MM.1S (cell line): ENCODE results near the gene RNF208.
A peak's percentile ranks its signal among the peaks of the same experiment; 100 is the strongest.

ENCODE experiments used
- DNase-seq: peaks from one replicate; pipeline ENCODE4 v3.0.0-alpha.2; 2015
- H2AFZ ChIP-seq: fragments of 300-600 bp; sonication (generic); 2 replicates; pipeline ENCODE4 v1.6.0; 2016; ENCODE audit warnings: antibody characterized with exemption, low read length
- H3F3A ChIP-seq: fragments of 300-600 bp; sonication (generic); 2 replicates; pipeline ENCODE4 v1.6.1; 2016; ENCODE audit warnings: mild to moderate bottlenecking, antibody characterized with exemption, low read length, moderate library complexity, mixed read lengths; ENCODE audit not compliant: insufficient read depth
- H3K27ac ChIP-seq: fragments of 300-600 bp; sonication (generic); 2 replicates; pipeline ENCODE4 v1.5.1; 2016; ENCODE audit warnings: mild to moderate bottlenecking, low read length
- H3K27me3 ChIP-seq: fragments of 300-600 bp; sonication (generic); replicated peaks from 2 replicates; pipeline ENCODE4 v1.6.0; 2016; ENCODE audit warnings: low read length; ENCODE audit not compliant: insufficient read depth
- H3K36me3 ChIP-seq: fragments of 300-600 bp; sonication (generic); replicated peaks from 2 replicates; pipeline ENCODE4 v1.6.1; 2016; ENCODE audit warnings: mild to moderate bottlenecking, low read length, mixed read lengths; ENCODE audit not compliant: insufficient read depth
- H3K4me1 ChIP-seq: fragments of 300-600 bp; sonication (generic); 2 replicates; pipeline ENCODE4 v1.6.1; 2016; ENCODE audit warnings: low read length, mixed read lengths
- H3K4me2 ChIP-seq: fragments of 300-600 bp; sonication (generic); 2 replicates; pipeline ENCODE4 v1.6.0; 2016; ENCODE audit warnings: low read depth, low read length
- H3K4me3 ChIP-seq: fragments of 300-600 bp; sonication (generic); 2 replicates; pipeline ENCODE4 v1.5.1; 2016; ENCODE audit warnings: low read length, mixed read lengths
- H3K79me2 ChIP-seq: fragments of 300-600 bp; sonication (generic); 2 replicates; pipeline ENCODE4 v1.6.1; 2016; ENCODE audit warnings: mixed run types, low read length, mixed read lengths
- H3K9ac ChIP-seq: fragments of 300-600 bp; sonication (generic); 2 replicates; pipeline ENCODE4 v1.6.1; 2016; ENCODE audit warnings: low read length, mixed read lengths
- H3K9me2 ChIP-seq: fragments of 300-600 bp; sonication (generic); replicated peaks from 2 replicates; pipeline ENCODE4 v1.6.1; 2016; ENCODE audit warnings: mild to moderate bottlenecking, low read length, mixed read lengths; ENCODE audit not compliant: insufficient read depth
- H3K9me3 ChIP-seq: fragments of 300-600 bp; sonication (generic); replicated peaks from 2 replicates; pipeline ENCODE4 v1.6.1; 2016; ENCODE audit warnings: mild to moderate bottlenecking, low read length, mixed read lengths; ENCODE audit not compliant: insufficient read depth
- H4K20me1 ChIP-seq: fragments of 300-600 bp; sonication (generic); 2 replicates; pipeline ENCODE4 v1.6.1; 2016; ENCODE audit warnings: mild to moderate bottlenecking, low read length, moderate library complexity, mixed read lengths; ENCODE audit not compliant: insufficient read depth
- EZH2 ChIP-seq: fragments of 300-600 bp; sonication (generic); optimal IDR thresholded peaks from 2 replicates; pipeline ENCODE3; 2017; ENCODE audit warnings: low read depth, mild to moderate bottlenecking, antibody characterized with exemption, low read length, mixed read lengths
- EZH2phosphoT487 ChIP-seq: fragments of 300-600 bp; sonication (generic); IDR thresholded peaks from 2 replicates; pipeline ENCODE4 v1.6.1; 2018; ENCODE audit warnings: antibody characterized with exemption, low read length
- TF ChIP-seq, protein P1 (sequence below): fragments of 300-600 bp; sonication (generic); IDR thresholded peaks from 2 replicates; pipeline ENCODE4 v1.5.1; 2016; ENCODE audit warnings: antibody characterized with exemption, low read length, mixed read lengths

Gene RNF208

DNA sequence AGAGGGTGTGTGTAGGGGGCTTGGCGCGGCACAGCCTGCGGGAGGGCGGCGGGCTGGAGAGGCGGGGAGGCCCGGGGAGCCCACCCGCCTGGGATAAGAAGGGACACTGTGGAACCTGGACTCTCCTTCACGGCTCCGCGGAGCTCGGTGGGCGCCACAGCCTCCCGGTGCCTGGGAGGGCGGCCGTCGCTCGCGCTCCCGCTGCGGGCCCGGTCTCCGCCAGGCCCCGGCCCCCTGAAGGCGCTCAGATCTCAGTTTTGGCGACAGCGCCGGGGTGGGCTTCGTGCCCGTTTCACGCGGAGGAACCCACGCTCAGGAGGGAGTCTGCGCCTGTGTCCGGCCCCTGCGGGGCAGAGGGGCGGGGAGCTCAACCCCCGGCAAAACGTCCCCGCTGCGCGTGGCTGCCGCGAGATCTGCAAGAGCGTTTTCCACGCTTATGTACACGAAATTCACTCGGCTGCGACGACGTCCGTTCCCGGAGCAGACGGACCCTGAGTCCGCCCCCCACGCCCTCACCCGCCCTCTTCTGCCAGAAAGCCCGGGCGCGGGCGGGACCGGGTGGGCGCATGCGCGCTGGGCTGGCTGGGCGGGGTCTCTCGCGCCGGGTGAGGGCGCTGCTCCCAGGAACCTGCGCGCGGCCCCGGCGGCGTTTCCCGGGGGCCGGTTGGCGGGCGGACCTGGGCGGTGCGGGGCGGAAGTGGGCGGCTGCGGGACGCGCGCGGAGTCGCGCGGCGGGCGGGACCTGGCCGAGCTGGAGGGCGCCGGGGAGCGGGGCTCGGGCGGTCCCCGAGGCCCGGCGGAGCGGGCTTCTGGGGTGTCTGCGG is 32.8 kb upstream of the RNF208 start, which contains the start of gene NELFB:
TSS of gene NELFB (plus strand) at position 704 of the 824 bp plus-strand sequence.
- no peaks in the 10 kb centered on the region for H3K9me2 ChIP-seq
- peaks cover 8% of the 10 kb centered on the region for H3F3A ChIP-seq
- H3K4me3 ChIP-seq: peak within 1 kb of the TSS; percentile 94
- no peaks in the 10 kb centered on the region for H3K27me3 ChIP-seq
- peak; percentile 89 for DNase-seq
- H3K79me2 ChIP-seq: peaks cover 24% of the 10 kb centered on the region
- H3K4me2 ChIP-seq: peak within 1 kb of the TSS; percentile 98
- H3K9ac ChIP-seq: peak within 1 kb of the TSS; percentile 81
- H4K20me1 ChIP-seq: no peaks in the 10 kb centered on the region
- H3K27ac ChIP-seq: peak within 1 kb of the TSS; percentile 61; the same call in 1 of the 2 replicates
- TF ChIP-seq EZH2phosphoT487 (no peak), EZH2 (no peak)
- TF ChIP-seq, protein P1, sequence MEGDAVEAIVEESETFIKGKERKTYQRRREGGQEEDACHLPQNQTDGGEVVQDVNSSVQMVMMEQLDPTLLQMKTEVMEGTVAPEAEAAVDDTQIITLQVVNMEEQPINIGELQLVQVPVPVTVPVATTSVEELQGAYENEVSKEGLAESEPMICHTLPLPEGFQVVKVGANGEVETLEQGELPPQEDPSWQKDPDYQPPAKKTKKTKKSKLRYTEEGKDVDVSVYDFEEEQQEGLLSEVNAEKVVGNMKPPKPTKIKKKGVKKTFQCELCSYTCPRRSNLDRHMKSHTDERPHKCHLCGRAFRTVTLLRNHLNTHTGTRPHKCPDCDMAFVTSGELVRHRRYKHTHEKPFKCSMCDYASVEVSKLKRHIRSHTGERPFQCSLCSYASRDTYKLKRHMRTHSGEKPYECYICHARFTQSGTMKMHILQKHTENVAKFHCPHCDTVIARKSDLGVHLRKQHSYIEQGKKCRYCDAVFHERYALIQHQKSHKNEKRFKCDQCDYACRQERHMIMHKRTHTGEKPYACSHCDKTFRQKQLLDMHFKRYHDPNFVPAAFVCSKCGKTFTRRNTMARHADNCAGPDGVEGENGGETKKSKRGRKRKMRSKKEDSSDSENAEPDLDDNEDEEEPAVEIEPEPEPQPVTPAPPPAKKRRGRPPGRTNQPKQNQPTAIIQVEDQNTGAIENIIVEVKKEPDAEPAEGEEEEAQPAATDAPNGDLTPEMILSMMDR: no peak
- H3K9me3 ChIP-seq: no peaks in the 10 kb centered on the region
- peaks cover 10% of the 10 kb centered on the region; the same call in 1 of the 2 replicates for H3K4me1 ChIP-seq
- H3K36me3 ChIP-seq: peaks cover 4% of the 10 kb centered on the region; the same call in 1 of the 2 replicates
- peak within 1 kb of the TSS; percentile 99 for H2AFZ ChIP-seq

DNA sequence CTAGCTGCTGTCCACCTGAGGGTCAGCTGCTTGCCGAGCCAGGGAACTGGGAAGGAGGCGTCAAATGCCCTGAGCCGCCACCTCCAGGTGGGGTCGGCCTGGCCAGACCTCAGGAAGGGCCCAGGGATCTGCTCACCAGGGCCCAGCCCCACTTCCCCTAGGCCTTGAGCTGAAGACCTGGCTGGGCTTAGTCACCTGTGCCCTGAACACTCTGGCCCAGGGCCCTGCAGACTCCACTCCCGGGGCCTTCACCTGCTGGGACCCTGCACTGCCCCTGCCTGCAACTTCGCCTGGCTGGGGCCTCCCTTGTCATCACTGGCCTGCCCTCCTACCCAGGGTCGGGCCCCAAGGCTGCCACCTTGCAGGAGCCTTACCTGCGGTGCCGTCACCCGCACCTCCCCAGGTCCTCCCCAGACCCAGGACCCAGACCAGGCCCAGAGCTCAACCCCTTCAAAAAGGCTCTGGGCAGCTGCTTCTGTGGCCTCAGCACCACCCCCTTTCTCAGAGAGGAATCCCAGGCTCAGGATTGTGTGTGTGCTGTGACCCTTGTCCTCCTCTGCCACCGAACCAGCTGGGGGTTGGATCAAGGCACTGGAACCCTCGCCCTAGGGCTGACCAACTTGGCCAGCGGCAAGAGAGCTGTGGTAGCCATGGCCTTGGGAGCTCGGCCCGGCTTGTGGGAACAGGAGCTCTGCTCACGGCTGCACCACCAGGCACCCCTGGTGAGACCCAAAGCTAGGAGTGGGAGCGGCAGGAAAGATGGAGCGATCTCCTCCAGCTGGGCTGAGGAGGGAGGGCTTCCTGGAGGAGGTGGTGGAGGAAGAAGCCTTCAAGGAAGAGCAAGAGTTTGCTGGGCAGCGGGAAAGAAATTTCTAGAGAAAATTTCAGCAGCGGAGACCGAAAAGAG is 31.9 kb upstream of the RNF208 start:
- H3K27me3 ChIP-seq: no peaks in the 10 kb centered on the region
- H3K36me3 ChIP-seq: peaks cover 1% of the 10 kb centered on the region; the same call in 1 of the 2 replicates
- H3K4me3 ChIP-seq: peak overlapping the region; percentile 79
- H3K27ac ChIP-seq: no peak overlapping the region
- DNase-seq: no peak
- TF ChIP-seq EZH2phosphoT487 (no peak), EZH2 (no peak)
- TF ChIP-seq, protein P1: no peak
- H3K9ac ChIP-seq: peak overlapping the region; percentile 63; the same call in 1 of the 2 replicates
- peaks cover 24% of the 10 kb centered on the region for H3K79me2 ChIP-seq
- H2AFZ ChIP-seq: peak overlapping the region; percentile 99; the same call in 1 of the 2 replicates
- no peaks in the 10 kb centered on the region for H4K20me1 ChIP-seq
- H3K9me2 ChIP-seq: no peaks in the 10 kb centered on the region
- peak overlapping the region; percentile 98 for H3K4me2 ChIP-seq
- H3F3A ChIP-seq: peaks cover 8% of the 10 kb centered on the region
- H3K4me1 ChIP-seq: peaks cover 10% of the 10 kb centered on the region; the same call in 1 of the 2 replicates
- no peaks in the 10 kb centered on the region for H3K9me3 ChIP-seq

DNA sequence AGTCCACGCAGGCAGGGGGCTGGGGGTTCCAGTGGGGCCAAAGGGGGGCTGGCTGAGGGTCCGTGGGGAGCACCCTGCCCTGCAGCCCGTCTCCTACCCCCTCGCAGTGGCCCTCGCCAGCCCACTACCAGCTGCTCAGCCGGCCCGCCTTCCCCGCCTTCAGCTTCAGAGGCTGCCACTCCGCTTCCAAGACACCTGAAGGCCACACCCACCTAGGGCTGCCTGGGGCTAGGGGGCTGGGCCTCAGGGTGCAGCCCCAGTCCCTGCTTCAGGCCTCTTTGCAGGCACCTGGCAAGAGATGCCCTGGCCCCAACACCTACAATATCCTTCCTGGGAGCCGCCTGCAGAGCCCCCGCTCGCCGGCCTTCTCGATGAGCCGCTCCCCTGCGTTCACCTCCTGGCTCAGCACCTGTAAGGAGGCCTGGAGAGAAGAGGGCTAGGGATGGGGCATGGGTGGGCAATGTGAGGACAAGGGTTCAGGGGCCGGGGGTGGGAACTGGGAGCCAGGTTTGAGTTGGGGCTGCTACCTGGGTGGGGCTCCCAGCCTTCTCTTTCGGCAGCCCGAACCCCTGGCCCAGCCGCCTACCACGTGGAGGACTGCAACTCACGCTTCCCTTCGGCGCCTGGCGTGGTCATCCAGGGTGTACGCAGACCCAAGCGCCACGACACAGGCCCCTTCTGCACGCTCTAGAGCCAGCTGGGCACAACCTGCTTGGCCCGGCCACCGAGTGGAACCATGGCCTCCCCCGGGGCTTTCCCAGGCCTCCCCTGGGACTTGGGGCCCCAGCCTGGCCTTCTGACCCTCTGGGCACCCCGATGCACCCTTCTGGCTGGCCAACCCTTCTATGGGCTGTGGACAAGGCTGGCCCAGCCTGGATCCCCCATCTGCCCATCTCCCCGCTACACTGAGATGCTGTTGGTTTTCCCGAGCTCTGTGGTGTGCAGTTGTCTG is 30.8 kb upstream of the RNF208 start:
- H3K4me1 ChIP-seq: peaks cover 10% of the 10 kb centered on the region; the same call in 1 of the 2 replicates
- H3K9me2 ChIP-seq: no peaks in the 10 kb centered on the region
- no peaks in the 10 kb centered on the region for H3K27me3 ChIP-seq
- DNase-seq: no peak
- H3K27ac ChIP-seq: no peak overlapping the region
- TF ChIP-seq EZH2 (no peak), EZH2phosphoT487 (no peak)
- TF ChIP-seq, protein P1: no peak
- peaks cover 19% of the 10 kb centered on the region for H3K79me2 ChIP-seq
- no peaks in the 10 kb centered on the region for H3K36me3 ChIP-seq
- H3K9me3 ChIP-seq: no peaks in the 10 kb centered on the region
- H3K9ac ChIP-seq: no peak overlapping the region
- H3F3A ChIP-seq: peaks cover 8% of the 10 kb centered on the region
- H2AFZ ChIP-seq: no peak overlapping the region
- no peaks in the 10 kb centered on the region for H4K20me1 ChIP-seq
- no peak overlapping the region for H3K4me3 ChIP-seq
- H3K4me2 ChIP-seq: no peak overlapping the region
